Lower leg skin (tissue), 4 donors: ENCODE results near the gene NCAM2. TPM values are rescaled to one million over a fixed set of nuclear protein-coding genes. Genes with fewer than 3 reads are reported as not detected.

Experiments
- DNase-seq, 2 donors: peaks; one replicate each; pipeline ENCODE4 v3.0.0-alpha.2; 2019; ENCODE audit warnings: low spot score in 2 of 2
- H3K4me3 ChIP-seq: fragments of 200-600 bp; sonication (generic); 2 replicates; pipeline ENCODE4 v1.5.1; 2017; ENCODE audit warnings: mild to moderate bottlenecking, low read depth; ENCODE audit not compliant: poor library complexity, severe bottlenecking
- CTCF ChIP-seq, 3 donors: fragments of 450-650 bp; IDR thresholded peaks; one replicate each; pipeline ENCODE4 v1.5.1; 2016; ENCODE audit warnings: antibody characterized with exemption in 3 of 3, mild to moderate bottlenecking in 3 of 3, moderate library complexity in 2 of 3
- POLR2A ChIP-seq, 2 donors: fragments of 450-650 bp; IDR thresholded peaks; one replicate each; pipeline ENCODE4 v1.6.1; 2016 to 2017; ENCODE audit warnings: antibody characterized with exemption in 2 of 2, mild to moderate bottlenecking in 1 of 2, moderate library complexity in 1 of 2
- WGBS, 2 donors: methylation state at CpG; one replicate each; pipeline ENCODE4 v1.1.5; 2018; 5-methylcytosine and 5-hydroxymethylcytosine counted together
- intact Hi-C: fragments of 100-400 bp; cut with DNase I; formaldehyde crosslinking; loops from one replicate; pipeline ENCODE4 v1.15.0; 2023; ENCODE audit warnings: low total_unique reads
- total RNA-seq, 4 donors: library from RNA; depleted of rRNA; stranded (reverse); fragments of >200 nt; gene quantifications; one replicate each; pipeline ENCODE4 v1.1.0, GENCODE V29; 2016

NCAM2 gene
- total RNA-seq, 4 donors from 2014 or later: 0.61 to 3.2 (median 0.91) TPM

DNA sequence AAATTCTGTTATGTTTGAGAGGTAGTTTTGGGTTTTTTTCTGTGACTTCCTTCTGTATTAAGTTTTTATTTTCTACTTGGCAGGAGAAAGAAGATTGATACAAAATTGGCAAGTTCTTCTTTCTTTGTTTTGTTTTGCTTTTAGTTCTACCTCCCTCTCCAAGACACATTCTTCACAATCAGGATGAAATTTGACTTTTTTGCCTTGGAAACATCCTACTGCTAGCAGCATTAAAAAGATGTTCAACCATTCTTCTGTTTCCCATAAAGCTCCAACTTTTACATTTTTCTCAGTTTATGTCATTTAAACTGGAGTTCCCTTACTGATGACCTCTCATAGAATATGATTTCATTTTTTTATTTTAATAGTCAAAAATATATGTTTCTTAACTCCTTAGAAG, 234.8 kb downstream of the NCAM2 start:
- intact Hi-C loops: no loop called here
- H3K4me3 ChIP-seq: no peak overlapping the region
- TF ChIP-seq CTCF (IDR thresholded peaks at IDR 0.05) (no peak), POLR2A (IDR thresholded peaks at IDR 0.05) (no peak)
- no peak for DNase-seq

- H3K4me3 ChIP-seq: no peak overlapping the region
- DNase-seq: no peak
- TF ChIP-seq CTCF (IDR thresholded peaks at IDR 0.05): no peak
- WGBS, 2 donors: 48 to 50% methylated on average over 3 of the region's 3 CpGs
- intact Hi-C loops: no loop called here
These were observed 238.8 kb downstream of the NCAM2 start for GRCh38 chr21:21236996-21237395.

- WGBS, 2 donors: 80 to 84% methylated on average over 10 of the region's 10 CpGs
- TF ChIP-seq POLR2A (IDR thresholded peaks at IDR 0.05) (no peak), CTCF (IDR thresholded peaks at IDR 0.05) (no peak)
- DNase-seq: no peak
- intact Hi-C loops: no loop called here
- H3K4me3 ChIP-seq: no peak overlapping the region
These were observed 240.6 kb downstream of the NCAM2 start for GRCh38 chr21:21238629-21239400.

DNA sequence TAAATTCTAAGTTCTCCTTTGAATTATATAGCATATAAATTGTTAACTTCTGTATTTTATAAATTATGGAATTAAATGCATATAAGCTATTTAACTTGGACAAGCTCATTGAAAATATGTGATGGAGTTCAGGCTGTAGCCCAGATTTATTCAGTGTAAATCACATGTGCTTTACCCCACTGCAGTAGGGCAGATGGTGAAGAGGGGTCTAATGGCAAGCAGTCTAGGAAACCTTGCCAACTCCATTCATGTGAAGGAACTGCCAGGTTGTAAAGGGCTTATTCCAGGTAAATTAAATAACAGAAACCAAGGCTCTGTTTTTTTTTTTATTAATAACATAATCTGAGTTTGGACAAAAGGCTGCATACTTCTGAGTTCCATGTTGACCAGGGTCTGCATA, 243.2 kb downstream of the NCAM2 start:
- TF ChIP-seq POLR2A (IDR thresholded peaks at IDR 0.05): no peak
- TF ChIP-seq CTCF (IDR thresholded peaks at IDR 0.05): no peak
- intact Hi-C loops: no loop called here
- DNase-seq: no peak
- no peak overlapping the region for H3K4me3 ChIP-seq

DNA sequence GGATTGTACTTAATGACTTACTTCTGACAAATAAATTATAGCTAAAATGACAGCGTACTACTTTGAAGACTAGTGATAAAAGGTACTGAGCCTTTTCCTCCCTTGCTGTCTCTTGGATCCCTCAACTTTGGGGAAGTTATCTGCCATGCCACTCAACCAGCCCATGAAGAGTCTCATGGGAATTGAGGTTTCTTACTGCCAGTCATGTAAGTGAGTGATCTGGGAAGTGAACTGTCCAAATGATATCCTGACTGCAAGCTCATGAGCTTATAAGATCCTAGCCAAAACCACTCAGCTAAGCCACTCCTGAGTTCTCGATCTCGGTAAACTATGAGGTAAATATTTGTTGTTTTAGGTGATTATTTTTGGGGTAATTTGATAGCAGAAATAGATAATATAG, 247.8 kb downstream of the NCAM2 start:
- no peak for DNase-seq
- intact Hi-C loops: no loop called here
- H3K4me3 ChIP-seq: no peak overlapping the region
- TF ChIP-seq POLR2A (IDR thresholded peaks at IDR 0.05): no peak
- TF ChIP-seq CTCF (IDR thresholded peaks at IDR 0.05): no peak
- WGBS, 2 donors: 92 to 94% methylated on average over 3 of the region's 3 CpGs

GRCh38 chr21:21247424-21247823, 249.2 kb downstream of the NCAM2 start:
- DNase-seq: no peak
- intact Hi-C loops: no loop called here
- WGBS, 2 donors: 35 to 44% methylated on average over 1 of the region's 1 CpG

More at GRCh38 chr21:21247424-21247823, 249.2 kb downstream of the NCAM2 start:
- no peak for TF ChIP-seq POLR2A (IDR thresholded peaks at IDR 0.05)
- no peak for TF ChIP-seq CTCF (IDR thresholded peaks at IDR 0.05)
- no peak overlapping the region for H3K4me3 ChIP-seq
